Esophagus muscularis mucosa (tissue), 3 donors: ENCODE results near the gene RGMB.
"Not testable (repeated sequence)": the region's sequence is repeated elsewhere in the genome, so short reads cannot be mapped to it uniquely, and the experiment has no call there.

Experiments used
- POLR2A ChIP-seq: fragments of 450-650 bp; IDR thresholded peaks from one replicate; pipeline ENCODE4 v1.6.1; 2017; ENCODE audit warnings: antibody characterized with exemption, moderate library complexity, mild to moderate bottlenecking, low read depth
- TF ChIP-seq, protein P1 (sequence below), 3 experiments: fragments of 200-600 bp in 2 of 3; fragments of 450-650 bp in 1 of 3; sonication (generic) in 2 of 3; IDR thresholded peaks; one replicate each; pipeline ENCODE4 v1.5.1; 2017 to 2019; ENCODE audit warnings: antibody characterized with exemption in 3 of 3, mild to moderate bottlenecking in 2 of 3, moderate library complexity in 1 of 3

DNA sequence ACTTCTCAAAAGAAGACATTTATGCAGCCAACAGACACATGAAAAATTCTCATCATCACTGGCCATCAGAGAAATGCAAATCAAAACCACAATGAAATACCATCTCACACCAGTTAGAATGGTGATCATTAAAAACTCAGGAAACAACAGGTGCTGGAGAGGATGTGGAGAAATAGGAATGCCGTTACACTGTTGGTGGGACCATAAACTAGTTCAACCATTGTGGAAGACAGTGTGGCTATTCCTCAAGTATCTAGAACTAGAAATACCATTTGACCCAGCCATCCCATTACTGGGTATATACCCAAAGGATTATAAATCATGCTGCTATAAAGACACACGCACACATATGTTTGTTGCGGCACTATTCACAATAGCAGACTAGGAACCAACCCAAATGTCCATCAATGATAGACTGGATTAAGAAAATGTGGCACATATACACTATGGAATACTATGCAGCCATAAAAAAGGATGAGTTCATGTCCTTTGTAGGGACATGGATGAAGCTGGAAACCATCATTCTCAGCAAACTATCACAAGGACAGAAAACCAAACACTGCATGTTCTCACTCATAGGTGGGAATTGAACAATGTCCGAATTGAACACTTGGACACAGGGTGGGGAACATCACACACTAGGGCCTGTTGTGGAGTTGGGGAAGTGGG, 34.8 kb upstream of the RGMB start:
- TF ChIP-seq, protein P1, sequence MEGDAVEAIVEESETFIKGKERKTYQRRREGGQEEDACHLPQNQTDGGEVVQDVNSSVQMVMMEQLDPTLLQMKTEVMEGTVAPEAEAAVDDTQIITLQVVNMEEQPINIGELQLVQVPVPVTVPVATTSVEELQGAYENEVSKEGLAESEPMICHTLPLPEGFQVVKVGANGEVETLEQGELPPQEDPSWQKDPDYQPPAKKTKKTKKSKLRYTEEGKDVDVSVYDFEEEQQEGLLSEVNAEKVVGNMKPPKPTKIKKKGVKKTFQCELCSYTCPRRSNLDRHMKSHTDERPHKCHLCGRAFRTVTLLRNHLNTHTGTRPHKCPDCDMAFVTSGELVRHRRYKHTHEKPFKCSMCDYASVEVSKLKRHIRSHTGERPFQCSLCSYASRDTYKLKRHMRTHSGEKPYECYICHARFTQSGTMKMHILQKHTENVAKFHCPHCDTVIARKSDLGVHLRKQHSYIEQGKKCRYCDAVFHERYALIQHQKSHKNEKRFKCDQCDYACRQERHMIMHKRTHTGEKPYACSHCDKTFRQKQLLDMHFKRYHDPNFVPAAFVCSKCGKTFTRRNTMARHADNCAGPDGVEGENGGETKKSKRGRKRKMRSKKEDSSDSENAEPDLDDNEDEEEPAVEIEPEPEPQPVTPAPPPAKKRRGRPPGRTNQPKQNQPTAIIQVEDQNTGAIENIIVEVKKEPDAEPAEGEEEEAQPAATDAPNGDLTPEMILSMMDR (IDR thresholded peaks at IDR 0.05): not testable (repeated sequence)
- TF ChIP-seq POLR2A: not testable (repeated sequence)
